Suppressor macrophage treated with lipopolysaccharide for 1 hour (primary cell): ENCODE measurements around the gene VLDLR.

Experiments used
- DNase-seq, 3 donors: peaks; one replicate each; pipeline ENCODE4 v3.0.0-alpha.2; 2020 to 2022

Gene VLDLR

GRCh38 chr9:2621722-2622460 is at the start of gene VLDLR:
VLDLR (plus strand) TSS chr9:2621787; CDS start chr9:2622190, 403 bp downstream.
- peak in 2 of 3 donors; percentile 40 to 66 for DNase-seq

DNA sequence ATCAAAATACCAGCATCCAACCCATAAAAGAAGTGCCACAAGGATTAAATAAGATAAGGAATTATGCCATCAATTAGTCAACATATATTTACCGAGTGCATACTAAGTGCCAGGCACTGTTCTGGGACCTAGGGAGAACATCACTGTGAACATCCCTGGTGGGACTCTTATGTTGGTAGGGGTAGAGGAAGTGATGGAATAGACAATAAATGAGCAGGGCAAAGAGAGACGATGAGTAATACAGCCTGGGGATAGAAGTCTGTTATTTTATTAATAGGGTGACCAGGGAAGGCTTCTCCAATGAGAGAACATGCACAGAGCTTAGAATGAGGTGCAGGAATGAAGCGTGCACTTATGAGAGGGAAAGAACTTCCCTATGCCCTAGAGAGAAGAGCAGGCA is 47.4 kb upstream of the VLDLR start:
- no peak for DNase-seq

- DNase-seq = no peak
These were observed 45.0 kb upstream of the VLDLR start for GRCh38 chr9:2576631-2577030.

DNA sequence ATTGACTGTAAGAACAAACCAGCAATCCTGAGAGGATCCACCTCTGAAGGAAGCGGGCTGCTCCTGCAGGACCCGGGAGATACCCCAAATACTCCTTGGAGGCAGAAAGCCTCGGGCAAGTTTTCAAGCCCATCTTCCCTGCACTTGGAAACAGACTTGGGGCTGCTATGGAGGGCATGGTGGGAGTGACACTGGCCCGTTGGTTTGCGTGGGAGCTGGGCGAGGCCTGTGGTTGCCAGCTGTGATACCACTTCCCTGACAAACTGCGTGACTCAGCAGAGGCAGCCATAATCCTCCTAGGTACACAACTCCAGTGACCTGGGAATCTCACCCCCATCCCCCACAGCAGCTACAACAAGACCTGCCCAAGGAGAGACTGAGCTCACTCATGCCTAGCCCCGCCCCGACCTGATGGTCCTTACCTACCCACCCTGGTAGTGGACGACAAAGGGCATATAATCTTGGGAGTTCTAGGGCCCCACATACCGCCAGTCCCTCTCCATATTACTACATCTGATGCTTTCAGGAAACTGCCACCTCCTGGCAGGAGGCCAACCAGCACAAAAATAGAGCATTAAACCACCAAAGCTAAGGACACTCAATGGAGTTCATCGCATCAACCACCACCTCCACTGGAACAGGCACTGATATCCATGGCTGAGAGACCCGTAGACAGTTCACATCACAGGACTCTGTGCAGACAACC is 38.1 kb upstream of the VLDLR start:
- peak in 1 of 3 donors; percentile 7 for DNase-seq

DNA sequence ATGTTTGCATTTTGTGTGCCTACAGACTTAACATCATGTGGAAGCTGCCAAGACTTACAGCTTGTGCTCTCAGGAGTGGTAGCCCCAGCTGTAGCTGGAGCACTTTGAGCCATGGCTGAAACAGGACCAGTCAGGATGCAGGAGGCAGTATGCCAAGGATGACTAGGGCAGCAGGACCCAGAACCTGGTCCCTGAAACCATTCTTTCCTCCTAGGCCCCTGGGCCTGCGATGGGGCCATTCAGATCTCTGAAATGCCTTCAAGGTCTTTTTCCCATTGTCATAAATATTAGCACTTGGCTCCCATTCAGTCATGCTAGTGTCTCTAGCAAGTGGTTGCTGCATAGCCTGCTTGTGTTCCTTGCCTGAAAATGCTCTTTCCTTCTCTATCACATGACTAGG is 29.6 kb upstream of the VLDLR start:
- no peak for DNase-seq

GRCh38 chr9:2593744-2594143 is 27.8 kb upstream of the VLDLR start:
- DNase-seq = peak in 1 of 3 donors; percentile 31

DNA sequence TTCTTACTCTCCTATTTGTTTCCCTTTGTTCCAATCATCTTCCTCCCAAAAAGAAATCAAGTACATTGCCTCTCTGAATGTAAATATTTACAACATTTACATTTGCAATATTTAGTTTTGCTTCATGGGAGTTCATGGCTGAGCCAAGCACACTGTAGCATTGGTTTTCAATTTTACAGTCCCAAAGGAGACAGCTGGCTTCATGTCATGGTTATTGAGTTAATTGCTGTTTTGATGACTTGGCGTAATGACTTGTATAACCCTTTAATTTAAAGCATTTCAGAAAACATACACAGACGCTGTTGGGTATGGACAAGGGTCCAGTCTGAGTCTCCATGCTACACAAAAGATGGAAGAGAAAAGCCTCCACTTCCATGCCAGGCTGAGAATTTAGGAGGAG is 25.6 kb upstream of the VLDLR start:
- DNase-seq = no peak

DNA sequence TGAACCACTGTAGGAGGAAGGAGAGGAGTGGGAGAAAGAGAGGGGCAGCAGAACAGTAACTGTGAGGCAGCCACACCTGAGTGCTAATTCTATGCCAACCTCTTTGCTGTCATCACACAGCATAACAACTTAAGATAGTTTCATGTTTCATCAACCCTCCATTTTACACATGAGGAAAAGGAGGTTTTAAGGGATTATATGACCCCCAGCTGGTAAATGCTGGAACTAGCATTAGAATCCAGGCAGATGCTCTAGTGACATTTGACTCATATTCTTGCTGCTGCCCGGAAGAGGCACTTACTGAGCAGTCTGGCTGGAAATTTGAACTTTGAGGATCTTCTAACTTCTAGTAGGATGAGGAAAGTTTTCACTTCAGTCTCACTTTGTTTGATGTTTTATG is 24.1 kb upstream of the VLDLR start:
- no peak for DNase-seq

- DNase-seq = no peak
These were observed 21.7 kb upstream of the VLDLR start for GRCh38 chr9:2599896-2600295.

- no peak for DNase-seq
These were observed 21.3 kb upstream of the VLDLR start for GRCh38 chr9:2600307-2600706.

DNA sequence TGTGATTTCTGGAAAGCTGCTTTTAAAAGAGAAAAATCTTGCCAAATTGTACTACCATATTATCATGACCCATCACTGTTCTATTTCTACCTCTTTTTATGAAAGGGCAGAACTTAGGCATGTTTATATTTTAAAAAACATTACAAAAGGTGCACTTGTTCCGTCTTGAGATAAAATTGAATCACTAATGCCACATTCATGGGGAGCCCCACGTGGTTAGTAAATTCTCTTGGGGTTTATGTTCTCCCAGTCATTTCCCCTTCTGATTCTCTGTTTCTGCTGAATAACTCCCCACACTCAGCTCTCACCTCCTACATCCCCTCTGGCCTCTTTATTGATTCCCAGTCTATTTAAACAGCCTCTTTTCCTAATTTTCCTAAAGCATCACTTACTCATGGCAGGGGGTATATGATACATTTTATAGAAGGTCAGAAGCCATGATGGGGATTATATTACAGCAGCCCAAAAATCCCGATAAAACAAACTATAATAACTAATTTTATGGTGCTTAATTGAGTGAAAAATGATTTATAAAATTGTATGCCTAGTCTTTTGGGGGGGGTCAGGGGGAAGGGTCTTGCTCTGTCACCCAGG is 19.7 kb upstream of the VLDLR start:
- DNase-seq = no peak

GRCh38 chr9:2602704-2603116 is 18.9 kb upstream of the VLDLR start:
- DNase-seq = peak in 2 of 3 donors; percentile 30 to 36

- no peak for DNase-seq
These were observed 18.0 kb upstream of the VLDLR start for GRCh38 chr9:2603621-2604020.

DNA sequence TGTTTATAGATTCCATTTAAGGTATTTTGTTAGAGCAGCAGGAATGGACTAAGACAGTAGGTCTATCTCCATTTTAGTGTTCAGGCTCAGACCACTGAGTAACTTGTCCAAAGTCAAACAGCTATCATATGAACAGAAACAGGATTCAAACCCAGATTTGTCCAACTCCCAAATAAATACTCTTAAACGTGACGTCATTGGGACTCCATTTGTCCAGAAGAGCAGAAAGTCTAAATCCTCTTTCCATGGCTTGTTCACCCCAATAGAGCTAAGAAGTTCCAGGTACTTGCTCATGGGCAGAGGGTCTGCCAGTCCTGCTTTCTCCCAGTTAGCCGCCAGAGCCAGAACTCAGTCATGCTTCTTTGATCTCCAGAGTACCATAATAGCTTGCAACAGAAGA is 16.3 kb upstream of the VLDLR start:
- DNase-seq = no peak

DNA sequence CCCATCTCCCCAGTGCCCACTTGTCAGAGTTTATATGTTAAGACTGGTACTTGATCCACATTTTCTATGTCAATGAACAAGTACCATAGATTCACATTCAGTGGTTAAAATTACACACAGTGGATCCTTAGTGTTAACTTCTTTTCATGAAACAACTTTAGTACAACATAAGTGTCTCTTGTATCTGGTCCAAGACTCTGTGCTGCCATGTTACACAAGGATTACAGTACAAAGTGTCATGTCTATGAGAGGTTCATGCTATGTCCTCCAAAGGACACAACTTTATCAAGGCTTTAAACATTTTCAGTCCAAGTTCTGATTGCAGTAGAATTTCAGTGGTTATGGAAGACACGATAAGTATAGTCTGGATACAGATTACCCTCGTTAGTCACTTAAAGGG is 13.3 kb upstream of the VLDLR start:
- no peak for DNase-seq

DNA sequence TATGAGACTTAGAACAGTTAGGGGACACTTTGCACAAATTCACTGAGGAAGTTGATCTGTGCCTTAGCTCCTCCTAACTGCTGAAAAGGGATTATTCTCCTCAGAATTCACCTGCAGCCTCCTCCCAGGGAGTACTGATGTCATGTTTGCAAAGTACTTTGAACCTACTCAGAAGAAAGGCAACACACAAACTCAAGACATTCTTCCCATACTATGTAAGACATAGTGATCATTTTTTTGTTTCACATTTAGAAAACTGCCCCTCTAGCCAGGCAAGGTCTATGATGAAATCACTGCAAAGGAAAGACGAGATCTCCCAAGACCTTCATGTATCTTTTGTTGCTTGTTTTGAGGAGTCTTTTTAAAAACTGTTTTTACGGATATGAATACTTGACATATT is 10.6 kb upstream of the VLDLR start:
- no peak for DNase-seq

DNA sequence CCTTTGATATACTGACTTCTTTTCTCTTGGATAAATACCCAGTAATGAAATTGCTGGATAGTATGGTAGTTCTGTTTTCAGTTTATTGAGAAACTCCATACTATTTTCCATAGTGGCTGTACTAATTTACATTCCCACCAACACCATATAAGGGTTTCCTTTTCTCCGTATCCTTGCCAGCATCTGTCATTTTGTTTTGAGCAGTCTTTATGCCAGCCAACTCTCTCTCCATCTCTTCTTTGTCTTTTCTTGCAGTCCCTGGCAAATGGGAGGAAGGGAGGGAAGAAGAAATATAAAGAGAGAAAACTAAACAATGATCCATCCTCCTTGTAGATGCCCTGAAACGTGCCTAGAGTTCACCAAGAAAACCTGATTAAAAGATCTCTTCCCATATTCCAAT is 9.6 kb upstream of the VLDLR start:
- DNase-seq = no peak

DNA sequence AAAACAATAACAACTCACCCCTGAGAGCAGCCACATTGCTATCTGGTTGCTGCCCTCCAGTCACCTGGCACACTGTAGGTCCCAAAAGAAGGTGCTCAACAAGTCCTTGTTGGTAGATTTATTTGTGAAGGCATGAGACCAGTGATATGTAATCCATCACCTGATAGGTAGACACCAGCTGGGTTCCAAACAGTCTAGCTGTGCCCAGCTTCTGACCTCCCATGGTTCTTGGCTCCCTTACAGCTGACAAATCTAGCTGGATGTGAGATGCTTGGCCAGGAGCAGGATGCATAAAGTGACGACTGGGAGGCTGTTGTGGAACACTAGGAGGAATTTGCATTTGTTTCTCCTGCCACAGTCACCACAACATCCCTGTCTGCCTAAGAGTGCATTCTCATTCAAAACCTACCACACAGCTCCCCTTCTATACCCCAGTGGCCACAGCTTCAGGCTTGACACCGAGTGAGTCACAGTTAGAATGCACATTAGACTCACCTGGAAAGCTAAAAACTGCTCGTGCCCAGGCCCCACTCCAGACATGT is 7.8 kb upstream of the VLDLR start:
- DNase-seq = no peak

DNA sequence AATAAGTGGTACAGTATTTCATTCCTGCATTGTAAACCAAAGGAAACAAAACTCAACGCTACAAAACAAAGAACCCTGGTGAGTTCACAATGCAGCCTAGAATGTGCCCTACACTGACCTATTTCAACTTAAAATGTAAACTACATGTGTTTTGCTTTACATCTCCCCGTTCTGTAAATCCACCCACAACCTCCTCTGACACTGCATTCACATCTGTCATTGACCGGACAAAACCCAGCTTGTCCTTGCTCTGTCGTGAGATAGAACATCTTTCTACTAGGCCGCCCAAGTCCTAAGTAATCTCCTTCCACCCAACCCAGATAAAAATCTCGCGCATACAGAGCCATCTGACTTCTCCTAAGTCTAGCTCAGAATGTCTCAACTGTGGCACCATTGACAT is 6.1 kb upstream of the VLDLR start:
- DNase-seq = no peak

DNA sequence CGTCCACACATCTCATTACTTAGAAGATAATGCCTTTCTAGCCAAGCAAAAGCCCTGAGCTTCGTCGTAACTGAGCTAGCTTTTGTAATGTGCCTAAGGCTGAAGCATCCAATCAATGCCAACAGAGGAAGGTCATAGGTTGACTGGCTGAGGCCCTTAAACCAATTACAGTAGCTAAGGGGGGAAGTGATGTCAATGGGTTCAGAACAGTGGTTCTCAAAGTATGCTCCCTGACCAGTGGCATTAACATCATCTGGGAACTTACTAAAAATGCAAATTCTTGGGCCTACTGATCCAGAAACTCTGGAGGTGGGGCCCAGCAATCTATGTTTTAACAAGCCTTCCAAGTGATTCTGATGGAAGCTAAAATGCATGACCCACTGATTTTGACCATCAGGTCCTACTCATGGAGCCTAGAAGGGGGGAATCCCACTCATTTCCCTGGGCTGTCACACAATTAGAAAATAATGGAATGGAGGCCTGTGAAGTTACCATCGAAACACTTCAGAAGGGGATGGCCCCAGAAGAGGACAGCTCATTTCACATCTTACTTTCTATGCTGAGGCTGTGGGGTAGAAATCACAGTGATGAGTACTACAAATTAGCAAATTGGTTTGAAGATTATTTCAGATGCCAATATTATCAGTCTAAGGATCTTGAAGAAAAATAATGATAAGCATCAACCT is 4.8 kb upstream of the VLDLR start:
- DNase-seq = no peak

DNA sequence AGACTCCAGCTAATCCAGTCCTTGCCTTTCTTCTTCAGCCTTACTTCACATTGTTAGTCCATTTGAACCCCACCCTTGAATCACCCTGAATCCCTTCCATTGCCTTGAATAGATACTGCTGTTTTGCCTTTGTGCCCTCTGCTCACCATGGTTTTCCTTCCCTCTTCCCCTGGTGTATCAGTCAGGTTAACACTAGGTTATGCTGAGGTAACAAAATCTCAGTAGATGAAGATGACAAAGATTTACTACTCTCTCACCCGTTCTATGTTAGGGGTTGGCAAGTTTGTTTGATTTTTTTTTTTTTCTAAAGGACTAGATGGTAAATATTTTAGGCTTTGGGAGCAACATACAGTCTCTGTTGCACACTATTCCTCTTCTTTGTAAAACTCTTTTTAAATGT is 3.3 kb upstream of the VLDLR start:
- no peak for DNase-seq

GRCh38 chr9:2620919-2621721 is 467 bp upstream of the VLDLR start:
- peak; percentile 52 to 71 (median 61) for DNase-seq
